ENCODE results near the gene BTG4.

BTG4 gene

GRCh38 chr11:111479666-111480065, 32.5 kb downstream of the BTG4 start:
- DNase-seq, result no peak

DNA sequence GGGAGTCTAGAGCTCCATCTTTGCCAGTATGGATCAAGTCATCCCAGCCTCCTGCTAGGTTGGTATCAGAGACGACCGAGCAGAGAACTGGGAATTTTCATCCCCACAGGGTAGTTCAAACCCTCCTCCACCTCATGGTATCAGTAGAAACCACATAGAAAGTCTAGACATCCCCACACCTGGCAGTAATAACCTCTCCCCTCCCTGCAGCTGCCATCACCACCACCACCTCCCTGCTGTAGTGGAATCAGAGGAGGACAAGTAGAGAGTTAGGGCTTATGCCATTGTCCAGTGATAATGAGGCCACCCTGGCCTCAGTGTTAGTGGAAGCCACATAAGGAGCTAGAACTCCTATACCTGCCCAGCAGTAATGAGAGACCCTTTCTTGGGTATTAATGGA, 34.3 kb downstream of the BTG4 start:
- DNase-seq, result no peak

- DNase-seq, result no peak
These were observed 35.2 kb downstream of the BTG4 start for GRCh38 chr11:111476956-111477355.

DNA sequence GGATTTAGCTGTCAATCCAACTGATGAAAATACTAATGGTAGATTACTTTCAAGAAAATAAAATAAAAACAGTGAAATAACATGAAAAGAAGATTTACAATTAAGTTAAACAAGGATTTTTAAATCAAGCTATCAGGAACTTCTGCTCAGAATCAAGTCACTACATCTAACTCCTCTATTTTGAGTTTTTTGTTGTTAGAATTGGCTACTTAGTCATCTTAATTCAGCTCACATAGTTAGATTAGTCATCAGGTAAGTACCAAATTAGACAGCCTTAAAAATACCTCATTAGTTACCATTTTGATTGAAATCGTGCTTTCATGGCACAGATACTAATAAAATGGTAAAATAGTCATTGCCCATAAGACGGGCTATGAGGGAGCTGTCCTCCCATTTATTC, 35.8 kb downstream of the BTG4 start:
- no peak for DNase-seq

DNA sequence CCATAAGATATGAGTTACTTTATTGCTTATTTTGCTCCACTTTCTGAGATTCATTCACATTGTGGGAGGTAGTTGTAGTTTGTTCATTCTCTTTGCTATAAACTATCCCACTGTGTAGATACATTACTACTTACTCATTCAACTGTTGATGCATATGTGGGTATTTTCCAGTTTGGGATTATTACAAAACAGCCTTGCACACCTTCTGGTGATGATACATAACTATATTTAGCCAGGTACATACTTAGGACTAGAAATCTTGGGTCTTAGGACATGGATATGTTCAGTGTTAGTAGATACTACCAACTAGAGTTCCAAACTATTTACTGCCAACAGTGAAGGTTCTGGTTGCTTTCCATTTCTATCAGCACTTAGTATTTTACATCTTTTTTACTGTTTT, 37.8 kb downstream of the BTG4 start:
- DNase-seq, result no peak

- no peak for DNase-seq
These were observed 40.0 kb downstream of the BTG4 start for GRCh38 chr11:111472228-111472627.

GRCh38 chr11:111469200-111469599, 43.0 kb downstream of the BTG4 start:
- no peak for DNase-seq

DNA sequence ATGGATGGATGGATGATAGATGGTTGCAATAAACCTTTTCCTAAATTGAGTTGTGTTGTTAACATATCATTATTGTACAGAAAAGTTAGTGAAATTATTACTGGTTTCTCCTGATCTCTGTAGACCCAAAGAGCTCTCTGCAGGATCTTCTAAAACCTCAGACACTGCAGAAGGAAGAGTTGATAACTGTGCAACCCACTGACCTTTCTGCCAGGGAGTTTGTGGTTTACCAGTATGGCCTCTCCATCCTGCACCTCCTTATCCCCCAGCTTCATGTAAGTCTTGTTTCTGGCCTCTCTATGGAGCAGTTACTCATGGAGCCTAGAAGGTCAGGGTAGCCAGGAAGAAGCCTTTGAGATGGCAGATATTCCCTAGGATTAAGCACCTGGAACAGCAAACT, 45.6 kb downstream of the BTG4 start:
- no peak for DNase-seq

DNA sequence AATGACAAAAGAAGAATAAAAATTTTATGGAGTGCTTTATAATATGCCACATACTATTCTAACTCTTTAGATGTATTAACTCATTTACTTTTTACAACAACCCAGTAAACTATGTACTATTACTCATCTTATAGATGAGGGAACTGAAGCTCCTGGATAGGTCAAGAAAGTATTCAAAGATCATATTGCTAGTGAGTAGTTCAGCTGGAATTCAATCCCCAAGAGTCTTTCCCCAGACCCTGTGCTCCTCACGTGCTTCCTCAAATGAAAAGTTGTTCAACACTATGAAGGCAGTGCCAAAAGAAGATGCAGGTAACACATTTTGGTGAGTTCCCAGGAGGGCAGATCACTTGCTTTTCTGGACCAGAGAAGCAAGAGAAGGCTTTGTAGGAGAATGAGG, 46.8 kb downstream of the BTG4 start:
- no peak for DNase-seq

- DNase-seq, result no peak
These were observed 48.9 kb downstream of the BTG4 start for GRCh38 chr11:111463276-111463675.

DNA sequence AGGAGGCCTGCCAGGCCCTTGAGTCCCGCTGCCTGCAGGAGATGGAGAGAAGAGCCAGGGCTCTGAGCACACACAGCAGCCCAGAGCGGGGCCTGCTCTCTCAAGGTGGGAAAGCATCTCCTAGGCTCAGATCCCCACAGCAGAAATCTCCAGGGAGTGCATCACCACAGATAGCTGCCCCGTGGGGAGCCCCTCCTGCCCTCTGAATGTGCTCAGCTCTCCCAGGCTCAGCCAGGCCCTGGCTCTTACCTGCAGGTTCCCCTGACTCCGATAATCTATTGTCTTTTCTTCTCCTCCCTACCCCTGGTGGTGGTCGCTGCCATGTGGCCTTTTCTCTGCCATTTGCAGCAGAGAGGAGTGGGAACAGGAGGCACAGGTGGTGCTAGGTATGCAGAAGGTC, 49.9 kb downstream of the BTG4 start:
- no peak for DNase-seq

GRCh38 chr11:111461460-111462235, 50.5 kb downstream of the BTG4 start:
- no peak for DNase-seq

DNA sequence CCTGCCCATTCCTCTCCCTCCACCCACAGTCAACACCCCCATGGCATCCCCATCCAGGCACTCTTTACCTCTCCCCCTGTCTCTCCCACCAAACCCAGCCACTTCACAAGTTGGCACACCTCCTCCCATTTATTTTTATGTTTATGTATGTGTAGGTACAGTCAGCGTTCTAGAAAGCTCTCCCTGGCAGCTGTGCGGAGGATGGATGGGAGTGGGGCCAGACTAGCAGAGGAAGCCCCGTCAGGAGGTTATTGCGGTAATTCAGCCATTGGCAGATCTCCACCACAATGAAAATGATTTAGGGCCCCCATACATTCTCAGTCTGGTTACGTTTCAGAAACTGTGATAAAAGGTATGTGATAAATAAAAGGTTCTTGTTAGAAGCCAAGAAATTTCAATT, 51.3 kb downstream of the BTG4 start:
- DNase-seq, result no peak

GRCh38 chr11:111460340-111460739, 51.8 kb downstream of the BTG4 start:
- no peak for DNase-seq

DNA sequence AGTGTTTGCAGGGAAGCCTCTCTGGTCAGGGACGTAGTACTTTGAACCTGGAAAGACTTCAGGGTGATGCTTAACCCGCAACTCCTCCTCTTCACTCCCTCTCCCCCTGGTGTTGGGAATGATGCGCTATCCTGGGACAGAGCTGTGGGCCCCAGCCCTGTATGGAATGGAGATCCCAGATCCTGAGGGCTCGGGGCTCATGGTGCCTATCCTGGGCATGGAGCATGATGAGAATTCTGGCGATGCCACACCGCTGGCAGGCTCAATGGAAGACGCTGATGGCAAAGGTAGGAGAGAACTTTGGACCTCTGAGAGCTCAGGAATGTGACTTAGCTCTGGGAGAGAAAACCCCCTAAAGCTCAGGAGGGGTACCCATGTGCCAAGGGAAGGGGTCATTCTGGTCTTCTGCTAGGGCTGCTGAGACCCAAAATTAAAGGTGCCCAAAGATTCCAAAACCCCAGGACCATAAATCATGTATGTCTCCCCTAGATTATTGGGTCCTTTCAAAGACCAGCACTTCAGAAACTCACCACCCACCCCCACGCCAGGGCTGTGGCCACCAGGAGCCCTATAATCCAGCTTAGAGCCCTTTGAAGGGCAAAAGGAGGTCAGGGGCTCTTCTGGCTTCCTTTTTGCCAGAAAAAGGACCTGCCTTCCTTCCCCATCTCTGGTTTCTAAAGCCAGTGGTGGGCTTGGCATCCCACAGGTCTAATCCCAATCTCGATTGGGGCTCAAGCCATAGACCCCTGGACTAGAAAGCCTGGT, 52.5 kb downstream of the BTG4 start:
- DNase-seq, result no peak

GRCh38 chr11:111457731-111458368, 54.3 kb downstream of the BTG4 start:
- no peak for DNase-seq

GRCh38 chr11:111456859-111457730, 55.1 kb downstream of the BTG4 start:
- no peak for DNase-seq

DNA sequence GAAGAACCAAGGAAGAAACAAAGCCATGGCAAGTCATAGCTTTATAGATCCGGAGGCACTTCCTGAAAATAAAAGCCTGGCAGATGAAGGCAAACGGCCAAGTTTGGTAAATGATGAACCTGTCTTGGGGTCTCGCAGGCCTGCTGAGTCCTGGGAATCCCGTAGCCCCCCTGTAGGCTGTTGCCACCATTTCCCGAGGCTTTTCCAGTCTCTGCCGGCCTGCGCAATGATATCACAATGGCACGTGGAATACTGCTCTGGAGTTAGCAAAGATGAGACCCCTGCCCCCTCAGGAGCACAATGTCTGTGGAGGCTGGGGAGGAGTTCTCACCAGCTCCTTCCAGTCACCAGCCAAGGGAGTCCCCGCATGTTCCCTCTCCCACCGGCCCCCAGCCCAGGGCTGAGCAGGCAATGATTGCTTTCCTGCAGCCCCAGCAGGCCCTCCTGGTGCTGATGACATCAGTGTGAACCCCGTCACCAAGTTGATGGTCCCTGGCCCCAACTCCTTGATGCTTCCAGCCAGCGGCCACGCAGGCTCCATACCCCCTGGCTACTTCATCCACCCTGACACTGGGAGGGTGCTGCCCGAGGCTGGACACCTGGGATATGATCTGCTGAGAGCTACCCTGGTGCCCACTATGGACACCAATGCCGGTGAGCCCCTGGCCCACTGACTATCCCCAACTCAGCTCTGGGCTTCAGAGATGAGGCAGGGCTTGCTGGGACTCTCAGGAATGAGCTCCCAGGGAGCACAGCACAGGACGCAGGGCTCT, 55.9 kb downstream of the BTG4 start:
- no peak for DNase-seq

DNA sequence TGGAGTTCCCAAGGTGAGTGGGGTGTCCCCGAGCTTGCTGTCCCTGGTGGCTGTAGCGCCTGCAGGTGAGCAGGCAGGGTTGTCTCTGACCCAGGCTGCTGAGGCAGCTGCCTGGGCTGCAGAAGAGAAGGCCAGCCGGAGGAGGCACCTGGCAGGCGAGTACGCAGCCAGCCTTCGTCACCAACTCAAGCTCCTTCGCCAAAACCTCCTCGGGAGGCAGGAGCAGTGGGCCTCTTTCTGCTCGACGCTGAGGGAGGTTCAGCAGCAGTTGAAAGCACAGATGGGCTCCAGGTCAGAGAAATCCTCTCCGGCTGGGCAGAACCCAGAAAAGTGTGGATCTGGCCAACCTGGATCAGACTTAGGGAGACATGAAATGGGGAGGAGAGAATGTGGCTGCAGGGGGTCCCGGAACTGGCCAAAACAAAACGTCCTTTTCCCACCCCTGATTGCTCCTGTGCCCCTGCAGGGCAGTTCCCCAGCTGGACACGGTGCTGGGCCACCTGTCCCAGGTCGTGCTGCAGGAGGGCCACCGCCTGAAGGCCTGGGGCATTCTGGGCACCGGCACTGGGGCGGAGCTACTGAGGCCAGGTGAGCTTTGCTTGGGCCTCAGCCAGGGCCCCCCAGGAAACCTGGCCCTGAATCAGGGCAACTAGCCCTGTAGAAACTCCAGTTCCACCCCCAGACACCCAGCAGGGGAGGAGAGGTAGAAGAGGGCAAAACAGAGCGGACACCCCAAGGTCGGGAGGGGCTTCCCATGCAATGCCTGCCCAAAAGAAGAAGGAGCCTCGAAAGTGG, 56.7 kb downstream of the BTG4 start:
- no peak for DNase-seq

- DNase-seq, result peak; percentile 73 to 77
These were observed 57.5 kb downstream of the BTG4 start for GRCh38 chr11:111454561-111455192.
